Esophagus muscularis mucosa (tissue), 4 donors: ENCODE data around the gene PYGB. TPM values are rescaled to one million over a fixed set of nuclear protein-coding genes. Genes with fewer than 3 reads are reported as not detected.

Source experiments
- DNase-seq: peaks from one replicate; pipeline ENCODE4 v3.0.0-alpha.2; 2017; ENCODE audit errors: extremely low spot score
- H3K27ac ChIP-seq, 4 donors: fragments of 200-600 bp; sonication (generic); replicated peaks in 1 of 4; 1 replicate in 3 of 4; 2 replicates in 1 of 4; pipeline ENCODE4 v1.5.1; 2016 to 2019; ENCODE audit warnings: mild to moderate bottlenecking in 1 of 4
- H3K27me3 ChIP-seq, 4 donors: fragments of 200-600 bp; sonication (generic); one replicate each; pipeline versions ENCODE4 v1.5.1 to v1.6.0; 2016 to 2019
- H3K36me3 ChIP-seq, 4 donors: fragments of 200-600 bp; sonication (generic); one replicate each; pipeline ENCODE4 v1.5.1; 2016 to 2019
- H3K4me1 ChIP-seq, 4 donors: fragments of 200-600 bp; sonication (generic); one replicate each; pipeline ENCODE4 v1.5.1; 2016 to 2019
- H3K4me3 ChIP-seq, 4 donors: fragments of 200-600 bp; sonication (generic); 1 replicate in 2 of 4; 2 replicates in 2 of 4; pipeline ENCODE4 v1.5.1; 2016 to 2019; ENCODE audit warnings: mild to moderate bottlenecking in 4 of 4, moderate library complexity in 1 of 4
- H3K9me3 ChIP-seq, 4 donors: fragments of 200-600 bp; sonication (generic); 1 replicate in 3 of 4; 2 replicates in 1 of 4; pipeline ENCODE4 v1.5.1; 2016 to 2019
- CTCF ChIP-seq, 3 experiments: fragments of 200-600 bp in 2 of 3; fragments of 450-650 bp in 1 of 3; sonication (generic) in 2 of 3; IDR thresholded peaks; one replicate each; pipeline ENCODE4 v1.5.1; 2017 to 2019; ENCODE audit warnings: antibody characterized with exemption in 3 of 3, mild to moderate bottlenecking in 2 of 3, moderate library complexity in 1 of 3
- EP300 ChIP-seq: sonication (generic); formaldehyde crosslinking; IDR thresholded peaks from one replicate; pipeline ENCODE4 v1.6.1; 2017; ENCODE audit warnings: antibody characterized with exemption
- POLR2A ChIP-seq: fragments of 450-650 bp; IDR thresholded peaks from one replicate; pipeline ENCODE4 v1.6.1; 2017; ENCODE audit warnings: antibody characterized with exemption, moderate library complexity, mild to moderate bottlenecking, low read depth
- POLR2AphosphoS5 ChIP-seq, 2 donors: sonication (generic); formaldehyde crosslinking; IDR thresholded peaks; one replicate each; pipeline ENCODE4 v1.6.1; 2017; ENCODE audit warnings: antibody characterized with exemption in 2 of 2
- WGBS: methylation state at CpG from one replicate; pipeline ENCODE4 v1.1.5; 2018; 5-methylcytosine and 5-hydroxymethylcytosine counted together
- intact Hi-C: fragments of 100-400 bp; cut with DNase I; formaldehyde crosslinking; loops from one replicate; pipeline ENCODE4 v1.15.1; 2023
- total RNA-seq, 4 donors: library from RNA; depleted of rRNA; stranded (reverse); fragments of >200 nt; gene quantifications; one replicate each; pipeline versions ENCODE4 v1.1.0 to v1.2.1, GENCODE V29; 2016

Gene PYGB
- total RNA-seq, 4 donors from 2014 or later: 398 to 632 (median 462) TPM

- intact Hi-C loops: no loop called here
- Histone ChIP-seq H3K9me3 (no peaks in the 10 kb centered on the region), H3K4me1 (peaks cover 8 to 12% (median 11%) of the 10 kb centered on the region in 4 donors), H3K4me3 (no peak overlapping the region), H3K27me3 (no peaks in the 10 kb centered on the region), H3K27ac (no peak overlapping the region), H3K36me3 (peaks cover 38 to 64% (median 59%) of the 10 kb centered on the region in 4 donors)
- TF ChIP-seq EP300 (no peak), POLR2A (no peak), CTCF (IDR thresholded peaks at IDR 0.05) (no peak), POLR2AphosphoS5 (IDR thresholded peaks at IDR 0.05) (no peak)
- WGBS: 96% methylated on average over 12 of the region's 12 CpGs
- no peak for DNase-seq
These were observed 38.0 kb upstream of the PYGB start for GRCh38 chr20:25209911-25210310.

GRCh38 chr20:25211273-25211672 is 36.6 kb upstream of the PYGB start:
- Histone ChIP-seq H3K9me3 (no peaks in the 10 kb centered on the region), H3K4me1 (peaks cover 0 to 4% (median 0%) of the 10 kb centered on the region in 4 donors), H3K27me3 (no peaks in the 10 kb centered on the region), H3K27ac (no peak overlapping the region), H3K36me3 (peaks cover 51 to 78% (median 72%) of the 10 kb centered on the region in 4 donors), H3K4me3 (no peak overlapping the region)
- no peak for TF ChIP-seq CTCF (IDR thresholded peaks at IDR 0.05)
- no peak for TF ChIP-seq POLR2AphosphoS5 (IDR thresholded peaks at IDR 0.05)
- no peak for TF ChIP-seq EP300
- TF ChIP-seq POLR2A: no peak
- intact Hi-C loops: no loop called here
- DNase-seq: no peak
- WGBS: 72% methylated on average over 7 of the region's 7 CpGs

GRCh38 chr20:25212242-25212641 is 35.6 kb upstream of the PYGB start:
- Histone ChIP-seq H3K27ac (no peak overlapping the region), H3K4me1 (peaks cover 0 to 9% (median 3%) of the 10 kb centered on the region in 4 donors), H3K9me3 (no peaks in the 10 kb centered on the region), H3K4me3 (no peak overlapping the region), H3K36me3 (peaks cover 58 to 83% (median 76%) of the 10 kb centered on the region in 4 donors), H3K27me3 (no peaks in the 10 kb centered on the region)
- no peak for DNase-seq
- intact Hi-C loops: no loop called here
- TF ChIP-seq EP300: no peak
- TF ChIP-seq CTCF (IDR thresholded peaks at IDR 0.05): no peak
- TF ChIP-seq POLR2AphosphoS5 (IDR thresholded peaks at IDR 0.05): no peak
- no peak for TF ChIP-seq POLR2A
- WGBS: 70% methylated on average over 4 of the region's 5 CpGs

GRCh38 chr20:25213566-25214425 is 34.1 kb upstream of the PYGB start:
- 90% methylated on average over 18 of the region's 21 CpGs for WGBS
- H3K9me3 ChIP-seq: no peaks in the 10 kb centered on the region
- H3K4me3 ChIP-seq: no peak overlapping the region
- no peaks in the 10 kb centered on the region for H3K27me3 ChIP-seq
- H3K27ac ChIP-seq: no peak overlapping the region
- DNase-seq: no peak
- TF ChIP-seq POLR2AphosphoS5 (IDR thresholded peaks at IDR 0.05) (no peak), EP300 (no peak), POLR2A (no peak), CTCF (IDR thresholded peaks at IDR 0.05) (no peak)
- peaks cover 0 to 14% (median 3%) of the 10 kb centered on the region in 4 donors for H3K4me1 ChIP-seq
- intact Hi-C loops: no loop called here
- H3K36me3 ChIP-seq: peaks cover 73 to 93% (median 87%) of the 10 kb centered on the region in 4 donors
